GM19372 (cell line): ENCODE measurements around the gene GOLGA8O.
"Not testable (repeated sequence)": the region's sequence is repeated elsewhere in the genome, so short reads cannot be mapped to it uniquely, and the experiment has no call there.

Experiments
- ATAC-seq: cut with Tn5 transposase; IDR thresholded peaks from one replicate; pipeline ENCODE4 v1.9.1; 2021; ENCODE audit warnings: mild to moderate bottlenecking, low read depth, moderate library complexity; ENCODE audit not compliant: unreplicated experiment

Gene GOLGA8O

GRCh38 chr15:32455534-32455933 lies at the start of gene GOLGA8O:
Gene GOLGA8O, minus strand, starts transcription at chr15:32455634. Its CDS starts 98 bp downstream, at chr15:32455536.
- not testable (repeated sequence) for ATAC-seq

DNA sequence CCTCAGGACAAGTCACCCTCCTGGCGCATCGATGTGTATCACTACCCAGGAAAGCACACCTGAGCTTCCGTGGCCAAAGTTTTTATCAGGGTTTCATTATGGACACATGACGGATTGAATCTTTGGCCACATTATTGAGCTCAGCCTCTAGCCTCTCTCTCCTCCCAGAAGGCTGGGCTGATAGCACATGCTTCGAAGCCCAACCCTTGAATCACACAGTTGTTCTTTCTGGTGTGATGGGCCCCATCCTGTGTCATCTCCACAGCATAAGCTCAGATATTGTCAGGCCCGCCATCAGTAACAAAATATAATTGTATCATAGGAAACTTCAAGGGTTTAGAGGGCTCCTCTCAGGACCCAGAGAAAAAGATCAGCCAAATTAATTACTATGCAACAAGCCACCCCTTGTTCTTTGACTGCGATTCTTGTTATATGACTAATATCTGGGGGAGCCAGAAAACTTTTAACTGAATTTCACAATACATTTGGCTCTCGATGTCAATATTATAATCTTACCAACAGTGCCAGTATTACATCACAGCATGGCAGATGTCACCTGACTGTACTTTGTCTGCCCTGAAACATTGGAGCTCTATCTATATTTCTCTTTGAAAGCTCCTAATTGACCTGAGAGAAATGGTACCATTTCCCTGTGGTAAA lies 48.8 kb upstream of the GOLGA8O start:
- not testable (repeated sequence) for ATAC-seq

- not testable (repeated sequence) for ATAC-seq
These were observed 47.5 kb upstream of the GOLGA8O start for GRCh38 chr15:32502946-32503345.

DNA sequence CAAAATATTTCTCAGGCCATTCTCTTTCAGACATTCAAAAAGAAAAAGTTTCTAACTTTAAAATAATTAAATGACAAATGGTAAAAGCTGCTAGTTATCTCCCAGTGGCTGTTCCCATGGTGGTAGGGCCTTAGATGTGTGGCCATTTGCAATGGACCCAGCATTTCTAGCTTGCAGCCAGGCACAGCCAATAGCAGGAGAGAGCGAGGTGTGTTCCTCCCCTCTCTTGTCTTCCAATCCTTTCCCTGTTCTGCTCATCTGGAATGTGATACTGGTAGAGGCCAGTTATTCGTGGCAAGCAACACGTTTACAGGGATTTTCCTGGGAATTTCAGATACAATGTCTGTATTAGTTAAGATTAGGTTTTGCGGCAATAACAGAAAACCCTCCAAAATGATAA lies 37.3 kb upstream of the GOLGA8O start:
- ATAC-seq, result not testable (repeated sequence)

GRCh38 chr15:32486474-32486873 lies 31.0 kb upstream of the GOLGA8O start:
- not testable (repeated sequence) for ATAC-seq

- not testable (repeated sequence) for ATAC-seq
These were observed 27.9 kb upstream of the GOLGA8O start for GRCh38 chr15:32483377-32483776.

DNA sequence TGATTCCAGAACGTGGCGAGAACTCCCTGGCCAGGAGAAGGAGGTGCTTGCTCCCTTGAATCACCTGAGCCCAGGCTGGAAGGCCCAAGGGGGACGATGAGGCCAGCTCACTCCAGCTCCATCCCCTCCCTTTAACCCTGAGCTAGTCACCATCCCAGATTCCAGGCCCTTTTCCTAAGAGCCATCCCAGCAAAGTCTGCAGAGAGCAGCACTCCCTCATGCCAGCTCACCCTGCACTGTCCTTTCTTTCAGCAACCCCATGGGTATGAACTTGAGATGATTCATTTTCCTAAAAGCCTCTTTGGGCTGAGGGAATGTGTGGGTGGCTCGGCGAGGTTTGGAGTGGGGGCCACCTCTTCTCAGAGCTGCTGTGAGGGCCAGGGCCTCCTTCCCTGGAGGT lies 26.2 kb upstream of the GOLGA8O start:
- not testable (repeated sequence) for ATAC-seq

- ATAC-seq, result not testable (repeated sequence)
These were observed 12.6 kb upstream of the GOLGA8O start for GRCh38 chr15:32468076-32468475.

GRCh38 chr15:32440445-32440977 lies 14.9 kb downstream of the GOLGA8O start:
- ATAC-seq, result not testable (repeated sequence)

DNA sequence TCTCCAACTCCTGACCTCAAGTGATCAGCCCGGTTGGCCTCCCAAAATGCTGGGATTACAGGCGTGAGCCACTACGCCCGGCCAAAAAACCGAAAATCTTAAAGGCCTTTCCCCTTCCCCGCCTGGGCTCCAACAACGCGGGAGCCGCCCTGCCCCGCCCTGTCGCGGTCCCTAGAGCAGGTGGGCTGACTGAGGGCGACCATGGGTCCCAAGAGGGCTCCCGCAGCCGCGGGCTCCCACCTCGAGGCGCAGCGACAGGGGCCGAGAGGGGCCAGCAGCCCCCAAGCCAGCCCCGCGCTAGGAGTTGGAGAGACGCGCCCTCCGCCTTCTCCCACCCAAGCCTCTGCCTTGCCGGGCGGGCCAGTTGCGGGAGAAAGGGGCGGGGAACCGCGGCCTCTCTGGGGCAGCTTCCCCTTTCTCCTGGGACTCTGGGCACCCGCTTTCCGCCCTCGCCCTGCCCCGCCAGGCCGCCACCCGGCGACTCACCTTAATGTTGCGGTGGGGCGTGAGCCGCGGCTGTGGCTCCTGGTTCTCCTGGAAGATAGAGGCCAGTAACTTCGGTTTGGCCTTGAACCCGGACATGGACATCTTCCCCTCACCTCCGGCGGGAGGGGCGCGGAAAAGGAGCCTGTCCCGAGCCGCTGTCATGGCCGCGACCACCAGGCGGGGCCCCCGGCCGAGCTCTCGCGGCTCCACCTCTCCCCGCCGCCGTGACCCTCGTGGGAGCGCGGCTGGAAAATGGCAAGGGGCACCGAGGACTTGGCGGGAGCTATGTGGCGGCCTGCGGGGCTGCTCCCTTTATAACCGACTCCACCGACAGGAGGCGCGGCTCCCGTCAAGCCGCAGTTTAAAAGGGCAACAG lies 21.1 kb downstream of the GOLGA8O start:
- not testable (repeated sequence) for ATAC-seq

- ATAC-seq, result not testable (repeated sequence)
These were observed 27.8 kb downstream of the GOLGA8O start for GRCh38 chr15:32427635-32428034.

- ATAC-seq, result not testable (repeated sequence)
These were observed 28.9 kb downstream of the GOLGA8O start for GRCh38 chr15:32426511-32426910.

- ATAC-seq, result not testable (repeated sequence)
These were observed 47.5 kb downstream of the GOLGA8O start for GRCh38 chr15:32407903-32408302.

- not testable (repeated sequence) for ATAC-seq
These were observed 52.2 kb downstream of the GOLGA8O start, which contains the start of gene GOLGA8K for GRCh38 chr15:32403192-32403591. Gene GOLGA8K, minus strand, starts transcription at chr15:32403292. Its CDS starts 98 bp downstream, at chr15:32403194.

- ATAC-seq, result not testable (repeated sequence)
These were observed 58.9 kb downstream of the GOLGA8O start for GRCh38 chr15:32396522-32396921.
